ENCODE results near the gene PCBP3. TPM values are rescaled to one million over a fixed set of nuclear protein-coding genes. Genes with fewer than 3 reads are reported as not detected.

The PCBP3 gene
- total and polyA plus RNA-seq, 5 experiments from 2014 or later: 0.47 to 2.3 (median 0.95) TPM; not detected in 1

DNA sequence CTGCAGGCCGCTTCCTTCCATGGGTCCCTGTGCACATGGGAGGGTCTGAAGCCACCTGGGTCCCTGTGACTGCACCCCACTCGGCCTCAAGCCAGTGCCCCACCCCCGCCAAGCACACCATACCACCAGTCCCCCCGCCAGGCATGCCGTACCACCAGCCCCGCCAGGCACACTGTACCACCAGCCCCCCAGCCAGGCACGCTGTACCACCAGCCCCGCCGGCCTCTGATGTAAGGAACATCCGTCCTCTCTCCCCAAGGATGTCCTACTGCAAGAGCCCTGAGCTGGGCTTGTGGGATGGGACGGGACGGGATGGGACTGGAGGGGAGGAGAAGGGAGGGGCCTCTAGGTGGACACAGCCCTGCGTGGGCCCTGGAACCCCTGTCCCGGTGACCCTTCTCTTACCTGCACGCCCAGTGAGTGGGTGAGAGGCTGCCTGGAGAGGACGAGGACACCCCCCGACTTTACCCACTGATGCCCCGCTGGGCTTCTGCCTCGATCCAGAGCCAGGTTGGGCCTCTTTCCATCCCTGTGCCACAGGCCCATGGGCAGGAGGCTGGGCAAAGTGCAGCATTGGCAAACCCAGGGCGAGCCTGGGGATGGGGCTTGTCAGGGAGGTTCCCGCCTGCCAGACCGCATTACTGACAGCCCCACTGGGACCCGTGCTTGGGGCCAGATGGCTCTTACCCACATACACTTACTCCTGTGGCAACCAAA is 297.3 kb downstream of the PCBP3 start:
- POLR2A ChIA-PET: no interaction called here
- no peak overlapping the region for H3K4me3 Mint-ChIP-seq
- peaks cover 0 to 13% (median 0%) of the 10 kb centered on the region in 9 donors for H3K9me3 Mint-ChIP-seq
- no peak overlapping the region for H3K27ac Mint-ChIP-seq
- H3K27me3 Mint-ChIP-seq: no peaks in the 10 kb centered on the region
- ATAC-seq (no peak), DNase-seq (no peak)
- H3K4me1 Mint-ChIP-seq: peaks cover 0 to 6% (median 4%) of the 10 kb centered on the region in 4 donors
- peaks cover 0 to 2% (median 0%) of the 10 kb centered on the region in 3 donors for H3K36me3 Mint-ChIP-seq

- no peaks in the 10 kb centered on the region for H3K27me3 Mint-ChIP-seq
- no peaks in the 10 kb centered on the region for H3K36me3 Mint-ChIP-seq
- ATAC-seq (no peak), DNase-seq (no peak)
- POLR2A ChIA-PET: no interaction called here
- H3K9me3 Mint-ChIP-seq: peaks cover 0 to 10% (median 0%) of the 10 kb centered on the region in 9 donors
- H3K4me3 Mint-ChIP-seq: no peak overlapping the region
- H3K27ac Mint-ChIP-seq: no peak overlapping the region
- H3K4me1 Mint-ChIP-seq: peaks cover 0 to 6% (median 4%) of the 10 kb centered on the region in 4 donors
Observed at GRCh38 chr21:45941338-45941710, 297.8 kb downstream of the PCBP3 start.

DNA sequence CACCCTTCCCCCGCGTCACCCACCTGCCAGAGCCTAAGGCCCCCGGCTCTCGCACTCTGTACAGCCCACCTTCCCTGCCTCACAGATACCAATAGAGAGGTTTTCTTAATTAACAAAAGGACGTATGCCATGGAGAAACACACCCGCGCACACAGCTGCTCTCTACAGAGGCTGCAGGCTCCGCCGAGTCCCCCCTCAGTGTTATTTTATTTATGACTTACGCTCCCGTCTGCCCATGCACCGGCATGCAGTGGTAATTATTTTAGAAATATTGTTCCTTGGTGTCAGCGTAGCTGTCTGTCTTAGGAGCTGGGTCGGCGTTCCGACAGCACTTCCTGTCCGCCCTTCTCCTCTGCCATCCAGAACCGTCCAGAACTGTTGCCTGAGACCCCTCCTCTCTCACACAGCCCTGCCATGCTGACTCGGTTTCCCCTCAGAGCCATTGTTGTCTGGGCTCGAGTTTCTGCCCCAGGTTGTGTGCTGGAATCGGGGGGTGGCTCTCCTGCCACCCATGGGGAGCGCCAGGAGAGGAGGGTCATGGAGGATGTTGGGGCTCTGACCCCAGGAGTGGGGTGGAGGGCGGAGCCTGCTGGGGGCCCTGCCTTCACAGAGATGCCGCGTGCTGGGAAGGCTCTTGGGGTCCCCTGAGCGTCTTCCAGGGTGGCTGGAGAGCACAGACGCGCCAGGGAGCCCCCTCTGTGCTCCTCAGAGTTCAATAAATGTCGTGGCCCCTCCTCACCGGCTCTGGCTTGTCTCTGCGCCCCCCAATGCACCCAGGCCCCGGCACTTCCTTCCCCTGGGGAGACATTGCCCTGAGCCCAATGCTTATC is 298.4 kb downstream of the PCBP3 start:
- H3K9me3 Mint-ChIP-seq: peaks cover 0 to 8% (median 0%) of the 10 kb centered on the region in 9 donors
- peaks cover 0 to 6% (median 4%) of the 10 kb centered on the region in 4 donors for H3K4me1 Mint-ChIP-seq
- ATAC-seq (no peak), DNase-seq (no peak)
- no peaks in the 10 kb centered on the region for H3K36me3 Mint-ChIP-seq
- H3K4me3 Mint-ChIP-seq: no peak overlapping the region
- H3K27me3 Mint-ChIP-seq: no peaks in the 10 kb centered on the region
- no peak overlapping the region for H3K27ac Mint-ChIP-seq
- POLR2A ChIA-PET: no interaction called here

DNA sequence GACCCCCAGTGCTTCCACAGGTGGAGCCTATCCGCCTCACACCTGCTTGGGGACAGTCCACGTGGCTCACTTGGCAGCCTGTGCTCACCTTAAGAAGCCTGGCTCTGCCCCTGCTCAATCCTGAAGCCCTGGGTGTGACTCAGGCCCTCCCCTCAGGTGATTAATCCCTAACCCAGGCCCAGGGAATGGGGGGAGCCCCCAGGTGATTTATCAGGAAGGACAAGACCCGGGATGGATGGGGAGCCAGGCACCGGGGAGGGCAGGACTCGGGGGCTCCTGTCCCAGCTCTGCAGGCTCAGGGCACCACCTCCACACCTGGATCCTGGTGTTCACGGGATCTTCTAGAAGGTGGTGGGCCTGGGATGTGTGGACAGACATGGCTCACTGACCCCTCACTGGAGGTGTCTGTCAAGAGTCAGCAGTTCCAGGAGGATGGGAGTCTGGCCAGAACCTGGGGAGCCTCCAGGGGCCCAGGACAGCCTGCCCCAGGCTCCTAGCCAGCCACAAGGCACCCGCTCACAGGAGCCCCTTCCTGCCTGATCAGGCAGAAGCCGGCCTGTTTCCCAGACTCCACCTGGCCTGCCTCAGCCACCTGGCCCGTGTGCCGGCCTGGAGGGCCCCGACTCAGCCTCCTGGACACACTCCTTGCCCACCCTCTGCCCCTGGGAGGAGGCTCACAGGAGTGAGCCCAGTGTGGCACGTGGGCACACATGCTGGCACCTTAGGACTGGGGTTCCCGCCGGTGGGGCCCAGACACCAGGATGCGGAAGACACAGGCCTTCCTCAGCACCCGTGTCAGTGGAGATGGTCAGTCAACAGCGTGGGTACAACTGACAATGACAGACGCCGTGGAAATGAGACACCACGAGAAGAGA is 299.5 kb downstream of the PCBP3 start:
- H3K27me3 Mint-ChIP-seq: peaks cover 0 to 3% (median 0%) of the 10 kb centered on the region in 5 donors
- no peak overlapping the region for H3K4me3 Mint-ChIP-seq
- H3K4me1 Mint-ChIP-seq: peaks cover 0 to 4% (median under 1%) of the 10 kb centered on the region in 4 donors
- H3K9me3 Mint-ChIP-seq: peaks cover 0 to 4% (median 0%) of the 10 kb centered on the region in 9 donors
- DNase-seq (no peak), ATAC-seq (no peak)
- no peaks in the 10 kb centered on the region for H3K36me3 Mint-ChIP-seq
- POLR2A ChIA-PET: no interaction called here
- H3K27ac Mint-ChIP-seq: no peak overlapping the region

DNA sequence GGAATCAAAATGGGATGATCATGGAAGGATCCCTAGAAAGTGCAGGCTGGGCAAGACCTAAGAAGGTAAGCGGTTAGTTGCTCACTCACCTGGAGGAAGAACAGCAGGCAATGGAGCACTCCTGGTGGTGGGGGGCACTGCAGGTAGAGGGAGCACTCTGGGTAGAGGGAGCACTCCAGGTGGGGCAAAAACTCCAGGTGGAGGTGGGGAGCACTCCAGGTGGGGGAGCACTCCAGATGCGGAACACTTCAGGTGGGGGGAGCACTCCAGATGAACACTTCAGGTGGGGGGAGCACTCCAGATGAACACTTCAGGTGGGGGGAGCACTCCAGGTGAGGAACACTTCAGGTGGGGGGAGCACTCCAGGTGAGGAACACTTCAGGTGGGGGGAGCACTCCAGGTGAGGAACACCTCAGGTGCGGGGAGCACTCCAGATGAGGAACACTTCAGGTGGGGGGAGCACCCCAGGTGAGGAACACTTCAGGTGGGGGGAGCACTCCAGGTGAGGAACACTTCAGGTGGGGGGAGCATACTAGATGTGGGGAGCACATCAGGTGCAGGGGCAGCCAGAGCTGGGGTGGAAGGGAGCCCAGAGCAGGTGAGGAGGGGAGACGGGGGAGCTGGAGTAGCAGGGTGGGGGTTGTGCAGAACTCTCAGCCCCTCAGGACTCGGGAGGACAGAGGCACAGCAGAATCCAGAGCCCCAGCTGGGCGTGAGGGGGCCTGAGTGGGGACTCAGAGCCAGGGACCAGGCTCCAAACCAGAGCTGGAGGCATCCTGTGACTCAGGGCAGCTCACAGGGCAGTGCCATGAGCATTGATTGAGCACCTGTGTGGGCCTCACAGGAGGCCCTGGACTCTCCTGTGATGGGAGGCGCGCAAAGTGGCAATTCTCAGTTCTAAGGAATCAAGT is 300.4 kb downstream of the PCBP3 start:
- no peak for DNase-seq
- Mint-ChIP-seq H3K9me3 (no peaks in the 10 kb centered on the region), H3K4me3 (no peak overlapping the region), H3K4me1 (no peaks in the 10 kb centered on the region), H3K27me3 (peaks cover 0 to 10% (median 6%) of the 10 kb centered on the region in 5 donors), H3K36me3 (no peaks in the 10 kb centered on the region), H3K27ac (peak overlapping the region in 1 of 10 donors; percentile 29)
- no peak for ATAC-seq
- POLR2A ChIA-PET: no interaction called here

- POLR2A ChIA-PET: no interaction called here
- no peaks in the 10 kb centered on the region for H3K9me3 Mint-ChIP-seq
- no peak for ATAC-seq
- H3K36me3 Mint-ChIP-seq: no peaks in the 10 kb centered on the region
- no peak overlapping the region for H3K4me3 Mint-ChIP-seq
- peaks cover 0 to 10% (median 6%) of the 10 kb centered on the region in 5 donors for H3K27me3 Mint-ChIP-seq
- H3K4me1 Mint-ChIP-seq: no peaks in the 10 kb centered on the region
- no peak overlapping the region for H3K27ac Mint-ChIP-seq
- no peak for DNase-seq
Observed at GRCh38 chr21:45944601-45945000, 301.1 kb downstream of the PCBP3 start.

DNA sequence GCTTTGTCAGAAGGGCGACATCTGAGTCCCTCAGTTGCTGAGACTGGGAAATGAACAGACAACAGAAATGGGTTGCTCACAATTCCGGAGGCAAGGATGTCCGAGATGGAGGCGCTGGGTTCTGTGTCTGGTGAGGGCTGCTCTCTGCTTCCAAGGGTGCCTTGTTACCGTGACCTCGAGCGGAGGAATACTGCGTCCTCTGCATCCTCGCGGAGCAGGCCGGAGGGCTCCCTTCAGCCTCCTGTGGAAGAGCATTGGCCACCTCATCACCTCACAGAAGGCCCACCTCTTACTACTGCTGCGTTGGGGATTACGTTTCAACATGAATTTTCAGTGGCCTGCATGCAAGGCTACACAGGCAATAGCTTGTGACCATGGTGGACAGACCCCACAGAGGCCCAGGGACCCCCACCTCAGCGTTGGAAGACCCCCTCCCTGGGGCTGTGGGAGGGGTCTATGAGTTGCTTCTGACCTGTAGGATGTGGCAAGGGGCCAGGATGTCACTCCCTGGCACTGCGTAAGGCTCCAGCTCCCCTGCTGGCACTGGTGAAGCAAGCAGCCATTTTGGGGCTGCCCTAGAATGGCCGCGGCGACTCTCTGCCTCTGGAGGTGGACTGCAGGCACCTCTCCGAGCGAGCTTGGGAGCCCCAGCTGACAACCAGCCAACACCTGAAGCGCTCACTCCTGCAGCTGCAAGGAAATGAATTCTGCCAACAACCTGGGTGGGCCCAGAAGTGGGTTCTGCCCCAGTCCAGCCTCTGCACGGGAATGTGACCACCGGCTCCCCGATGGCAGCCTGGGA is 301.7 kb downstream of the PCBP3 start:
- no peak overlapping the region for H3K27ac Mint-ChIP-seq
- H3K27me3 Mint-ChIP-seq: peaks cover 0 to 10% (median 6%) of the 10 kb centered on the region in 5 donors
- no peak for DNase-seq
- no peaks in the 10 kb centered on the region for H3K9me3 Mint-ChIP-seq
- H3K36me3 Mint-ChIP-seq: no peaks in the 10 kb centered on the region
- no peak for ATAC-seq
- POLR2A ChIA-PET: no interaction called here
- H3K4me1 Mint-ChIP-seq: no peaks in the 10 kb centered on the region
- no peak overlapping the region for H3K4me3 Mint-ChIP-seq

- POLR2A ChIA-PET: no interaction called here
- H3K36me3 Mint-ChIP-seq: no peaks in the 10 kb centered on the region
- DNase-seq: no peak
- ATAC-seq: no peak
- H3K4me1 Mint-ChIP-seq: no peaks in the 10 kb centered on the region
- peaks cover under 1 to 14% (median 6%) of the 10 kb centered on the region in 5 donors for H3K27me3 Mint-ChIP-seq
- H3K27ac Mint-ChIP-seq: peak overlapping the region in 1 of 10 donors; percentile 40
- H3K4me3 Mint-ChIP-seq: no peak overlapping the region
- no peaks in the 10 kb centered on the region for H3K9me3 Mint-ChIP-seq
Observed at GRCh38 chr21:45945868-45946210, 302.3 kb downstream of the PCBP3 start.

GRCh38 chr21:45947296-45947695 is 303.8 kb downstream of the PCBP3 start:
- H3K4me1 Mint-ChIP-seq: no peaks in the 10 kb centered on the region
- no peak overlapping the region for H3K4me3 Mint-ChIP-seq
- H3K9me3 Mint-ChIP-seq: no peaks in the 10 kb centered on the region
- ATAC-seq (no peak), DNase-seq (no peak)
- H3K27ac Mint-ChIP-seq: no peak overlapping the region
- H3K27me3 Mint-ChIP-seq: peaks cover 1 to 19% (median 9%) of the 10 kb centered on the region in 5 donors
- POLR2A ChIA-PET: no interaction called here
- no peaks in the 10 kb centered on the region for H3K36me3 Mint-ChIP-seq

DNA sequence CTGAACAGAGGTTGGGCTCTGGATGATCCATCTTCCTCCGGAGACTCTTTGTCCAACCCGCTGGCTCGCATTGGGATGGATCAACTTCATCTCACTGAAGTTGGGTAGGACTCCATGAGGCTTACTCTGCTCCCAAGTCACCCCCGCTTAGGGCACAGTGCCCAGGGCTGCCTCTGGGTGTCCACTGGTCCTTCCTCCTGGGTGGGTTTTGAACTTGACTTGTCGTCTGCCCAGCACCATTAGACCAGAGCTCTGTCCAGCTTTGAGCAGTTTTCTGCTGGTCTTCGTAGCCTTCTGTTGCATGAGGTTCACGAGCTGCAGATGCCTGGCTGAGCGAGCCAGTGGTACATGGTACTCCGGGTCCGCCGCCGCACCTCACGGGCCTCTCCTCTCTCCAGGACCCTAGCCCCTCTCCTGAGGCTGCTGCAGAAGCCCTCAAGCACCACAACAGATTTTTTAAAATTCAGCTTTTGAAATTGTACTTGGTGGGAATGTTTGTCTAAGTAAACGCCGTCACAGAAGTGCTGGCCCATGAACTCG is 304.3 kb downstream of the PCBP3 start:
- DNase-seq: no peak
- H3K27me3 Mint-ChIP-seq: peaks cover 2 to 24% (median 12%) of the 10 kb centered on the region in 5 donors
- no peak overlapping the region for H3K4me3 Mint-ChIP-seq
- H3K36me3 Mint-ChIP-seq: no peaks in the 10 kb centered on the region
- peaks cover 0 to under 1% (median 0%) of the 10 kb centered on the region in 9 donors for H3K9me3 Mint-ChIP-seq
- ATAC-seq: no peak
- POLR2A ChIA-PET: no interaction called here
- H3K4me1 Mint-ChIP-seq: no peaks in the 10 kb centered on the region
- no peak overlapping the region for H3K27ac Mint-ChIP-seq

DNA sequence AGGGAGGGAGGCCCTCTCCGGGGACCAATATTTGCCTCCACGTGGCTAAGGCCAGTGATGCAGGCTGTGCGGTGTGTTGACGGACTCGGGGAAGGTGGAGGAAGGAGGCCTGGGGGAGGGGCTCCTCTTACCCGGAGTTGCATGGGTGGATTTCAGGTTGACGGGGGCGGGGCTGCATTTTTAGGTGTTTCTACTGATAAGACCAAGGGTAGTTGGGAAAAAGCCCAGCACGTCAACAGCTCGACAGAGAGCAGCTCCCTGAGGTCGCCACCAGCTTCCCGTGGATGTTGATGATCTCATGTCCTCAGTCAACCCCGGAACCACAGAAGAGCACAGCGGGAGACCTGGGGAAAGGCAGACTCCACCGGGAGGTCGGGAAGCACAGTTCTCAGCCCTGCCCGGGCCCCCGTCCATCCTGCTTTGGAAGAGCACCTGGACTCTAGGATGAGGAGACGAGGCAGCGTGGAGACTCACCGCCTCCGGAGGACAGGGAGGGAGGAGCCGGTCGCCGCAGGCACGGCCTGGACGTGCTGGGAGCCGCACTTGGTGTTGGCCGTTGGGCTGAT is 305.1 kb downstream of the PCBP3 start:
- Mint-ChIP-seq H3K27ac (peak overlapping the region in 1 of 10 donors; percentile 2), H3K27me3 (peaks cover 3 to 29% (median 12%) of the 10 kb centered on the region in 5 donors), H3K9me3 (peaks cover 0 to 2% (median 0%) of the 10 kb centered on the region in 9 donors), H3K36me3 (no peaks in the 10 kb centered on the region), H3K4me3 (no peak overlapping the region), H3K4me1 (no peaks in the 10 kb centered on the region)
- DNase-seq (no peak), ATAC-seq (no peak)
- POLR2A ChIA-PET: no interaction called here

Measured in naive thymus-derived CD8-positive, alpha-beta T cell (primary cell).